Measurements from ENCODE around the gene MID1IP1. TPM values are rescaled to one million over a fixed set of nuclear protein-coding genes. Genes with fewer than 3 reads are reported as not detected.

Gene MID1IP1
- total and polyA plus RNA-seq, 7 donors: 11.0 to 129 (median 91.2) TPM

GRCh38 chrX:38847903-38848230 lies 46.6 kb downstream of the MID1IP1 start:
- H3K27ac ChIP-seq: no peak overlapping the region
- 89 to 95% (median 90%) methylated on average over 1 of the region's 1 CpG for WGBS, 3 donors
- intact Hi-C loops (cut with DNase I): no loop called here
- TF ChIP-seq CTCF (IDR thresholded peaks at IDR 0.05): no peak
- H3K9me3 ChIP-seq: no peaks in the 10 kb centered on the region
- H3K27me3 ChIP-seq (ENCODE audit: insufficient read depth in 3 of 3, low read length in 2 of 3): peaks cover 0 to 3% (median 0%) of the 10 kb centered on the region in 3 donors
- ATAC-seq (no peak), DNase-seq (no peak)
- H3K36me3 ChIP-seq (ENCODE audit: insufficient read depth in 1 of 2, low read depth in 1 of 2): no peaks in the 10 kb centered on the region
- H3K4me3 ChIP-seq: no peak overlapping the region
- no peaks in the 10 kb centered on the region for H3K4me1 ChIP-seq

- DNase-seq: no peak
- H3K36me3 ChIP-seq (ENCODE audit: insufficient read depth in 1 of 2, low read depth in 1 of 2): no peaks in the 10 kb centered on the region
- H3K4me3 ChIP-seq: no peak overlapping the region
- no peak for TF ChIP-seq CTCF (IDR thresholded peaks at IDR 0.05)
- H3K27me3 ChIP-seq (ENCODE audit: insufficient read depth in 3 of 3, low read length in 2 of 3): peaks cover 0 to 3% (median 0%) of the 10 kb centered on the region in 3 donors
- no peaks in the 10 kb centered on the region for H3K4me1 ChIP-seq
- ATAC-seq: no peak
- WGBS, 3 donors: 78 to 95% (median 85%) methylated on average over 7 of the region's 7 CpGs
- no peak overlapping the region for H3K27ac ChIP-seq
- intact Hi-C loops (cut with DNase I): no loop called here
- no peaks in the 10 kb centered on the region for H3K9me3 ChIP-seq
Observed at GRCh38 chrX:38848671-38849455, 47.6 kb downstream of the MID1IP1 start.

GRCh38 chrX:38850807-38851544 lies 49.7 kb downstream of the MID1IP1 start:
- intact Hi-C loops (cut with DNase I): loop anchor here (5.0 kb wide), 1 partner anchor 44 kb away; no protein-coding TSS in a partner anchor
- Histone ChIP-seq H3K4me1 (peaks cover 3% of the 10 kb centered on the region), H3K9me3 (no peaks in the 10 kb centered on the region), H3K4me3 (no peak overlapping the region), H3K27me3 (ENCODE audit: insufficient read depth in 3 of 3, low read length in 2 of 3) (peaks cover 0 to 3% (median 0%) of the 10 kb centered on the region in 3 donors), H3K36me3 (ENCODE audit: insufficient read depth in 1 of 2, low read depth in 1 of 2) (no peaks in the 10 kb centered on the region), H3K27ac (peak overlapping the region; percentile 69)
- WGBS, 3 donors: 25 to 48% (median 41%) methylated on average over 6 of the region's 6 CpGs
- TF ChIP-seq CTCF (IDR thresholded peaks at IDR 0.05): no peak
- ATAC-seq (peak; percentile 66 to 85 (median 82)), DNase-seq (no peak)

GRCh38 chrX:38854305-38854704 lies 53.0 kb downstream of the MID1IP1 start:
- peaks cover 3% of the 10 kb centered on the region for H3K4me1 ChIP-seq
- H3K9me3 ChIP-seq: no peaks in the 10 kb centered on the region
- H3K36me3 ChIP-seq (ENCODE audit: insufficient read depth in 1 of 2, low read depth in 1 of 2): no peaks in the 10 kb centered on the region
- H3K4me3 ChIP-seq: no peak overlapping the region
- peak overlapping the region; percentile 27 for H3K27ac ChIP-seq
- peak in 3 of 4 donors; percentile 23 to 66 (median 62) for ATAC-seq
- intact Hi-C loops (cut with DNase I): loop anchor here (5.0 kb wide), 1 partner anchor 47 kb away; no protein-coding TSS in a partner anchor
- 20 to 33% (median 29%) methylated on average over 3 of the region's 3 CpGs for WGBS, 3 donors
- H3K27me3 ChIP-seq (ENCODE audit: insufficient read depth in 3 of 3, low read length in 2 of 3): peaks cover 0 to 8% (median 0%) of the 10 kb centered on the region in 3 donors
- TF ChIP-seq CTCF (IDR thresholded peaks at IDR 0.05): no peak
- DNase-seq: no peak

Other genes with a start within 250 kb of the MID1IP1 start
- gene TSPAN7, start 239.9 kb upstream of the MID1IP1 start, total RNA-seq: 100 to 1,000 TPM; 136 to 234 (median 171) TPM
- gene TSPAN7, start 239.9 kb upstream of the MID1IP1 start, polyA plus RNA-seq: 10 to 100 TPM; 65.2 to 86.8 (median 68.0) TPM